ENCODE results near the gene APBB2. TPM values are rescaled to one million over a fixed set of nuclear protein-coding genes. Genes with fewer than 3 reads are reported as not detected.

The APBB2 gene
- total RNA-seq, 1 experiment from 2014 or later: 80.7 TPM

- TF ChIP-seq CTCF (IDR thresholded peaks at IDR 0.05; ENCODE audit: insufficient read depth in 1 of 2, low read depth in 1 of 2, low read length in 1 of 2, severe bottlenecking in 1 of 2, unreplicated experiment in 1 of 2): no peak
- CTCF ChIA-PET: no interaction called here
- no peaks in the 10 kb centered on the region; the same call in 1 of the 2 replicates for H3K36me3 ChIP-seq (ENCODE audit: control insufficient read depth, insufficient read depth, low read length)
- POLR2A ChIA-PET: no interaction called here
- intact Hi-C loops (cut with micrococcal nuclease; ENCODE audit: unreplicated experiment): loop anchor here (5.0 to 10.0 kb wide), 2 partner anchors 133 to 465 kb away; partner anchors contain the start of gene NSUN7
- peaks cover 5% of the 10 kb centered on the region for H3K9me3 Mint-ChIP-seq (ENCODE audit: unreplicated experiment)
- no peak overlapping the region for H3K27ac Mint-ChIP-seq (ENCODE audit: unreplicated experiment)
- no peak overlapping the region for H3K4me3 ChIP-seq (ENCODE audit: low read depth, low read length)
- BruUV-seq (replicated peaks): no TSS peak
- no peak for DNase-seq
- no peak overlapping the region for H3K4me3 Mint-ChIP-seq (ENCODE audit: unreplicated experiment)
- no peaks in the 10 kb centered on the region for H3K9me3 ChIP-seq
- no peaks in the 10 kb centered on the region for H3K27me3 ChIP-seq (replicated peaks; ENCODE audit: control insufficient read depth, insufficient read depth, low read length)
- no peaks in the 10 kb centered on the region for H3K27me3 Mint-ChIP-seq (ENCODE audit: insufficient read depth, unreplicated experiment)
- H3K4me1 Mint-ChIP-seq (ENCODE audit: low read depth, unreplicated experiment): peaks cover 33% of the 10 kb centered on the region
- peaks cover 31% of the 10 kb centered on the region for H3K36me3 Mint-ChIP-seq (ENCODE audit: insufficient read depth, unreplicated experiment)
- peaks cover 40% of the 10 kb centered on the region for H3K4me1 ChIP-seq
These were observed 4.4 kb downstream of the APBB2 start for GRCh38 chr4:41209901-41210300.

GRCh38 chr4:41209187-41209586 is 5.2 kb downstream of the APBB2 start:
- Mint-ChIP-seq H3K9me3 (ENCODE audit: unreplicated experiment) (peaks cover 5% of the 10 kb centered on the region), H3K4me3 (ENCODE audit: unreplicated experiment) (peak overlapping the region; percentile 13), H3K4me1 (ENCODE audit: low read depth, unreplicated experiment) (peaks cover 40% of the 10 kb centered on the region), H3K36me3 (ENCODE audit: insufficient read depth, unreplicated experiment) (peaks cover 26% of the 10 kb centered on the region), H3K27me3 (ENCODE audit: insufficient read depth, unreplicated experiment) (no peaks in the 10 kb centered on the region), H3K27ac (ENCODE audit: unreplicated experiment) (peak overlapping the region; percentile 56)
- Histone ChIP-seq H3K4me1 (peaks cover 44% of the 10 kb centered on the region), H3K27me3 (replicated peaks; ENCODE audit: control insufficient read depth, insufficient read depth, low read length) (no peaks in the 10 kb centered on the region), H3K4me3 (ENCODE audit: low read depth, low read length) (no peak overlapping the region), H3K36me3 (ENCODE audit: control insufficient read depth, insufficient read depth, low read length) (no peaks in the 10 kb centered on the region; the same call in 1 of the 2 replicates), H3K9me3 (no peaks in the 10 kb centered on the region)
- no peak for TF ChIP-seq CTCF (IDR thresholded peaks at IDR 0.05; ENCODE audit: insufficient read depth in 1 of 2, low read depth in 1 of 2, low read length in 1 of 2, severe bottlenecking in 1 of 2, unreplicated experiment in 1 of 2)
- intact Hi-C loops (cut with micrococcal nuclease; ENCODE audit: unreplicated experiment): no loop called here
- DNase-seq: no peak
- ChIA-PET POLR2A (no interaction called here), CTCF (no interaction called here)
- no TSS peak for BruUV-seq (replicated peaks)

GRCh38 chr4:41207291-41207831 is 7.0 kb downstream of the APBB2 start:
- H3K27me3 ChIP-seq (replicated peaks; ENCODE audit: control insufficient read depth, insufficient read depth, low read length): no peaks in the 10 kb centered on the region
- Mint-ChIP-seq H3K36me3 (ENCODE audit: insufficient read depth, unreplicated experiment) (peaks cover 23% of the 10 kb centered on the region), H3K4me3 (ENCODE audit: unreplicated experiment) (no peak overlapping the region), H3K27me3 (ENCODE audit: insufficient read depth, unreplicated experiment) (no peaks in the 10 kb centered on the region), H3K27ac (ENCODE audit: unreplicated experiment) (no peak overlapping the region), H3K4me1 (ENCODE audit: low read depth, unreplicated experiment) (peaks cover 58% of the 10 kb centered on the region), H3K9me3 (ENCODE audit: unreplicated experiment) (peaks cover 5% of the 10 kb centered on the region)
- no peak for DNase-seq
- POLR2A ChIA-PET: no interaction called here
- intact Hi-C loops (cut with micrococcal nuclease; ENCODE audit: unreplicated experiment): no loop called here
- no TSS peak for BruUV-seq (replicated peaks)
- no peak overlapping the region for H3K4me3 ChIP-seq (ENCODE audit: low read depth, low read length)
- no peaks in the 10 kb centered on the region for H3K9me3 ChIP-seq
- no peaks in the 10 kb centered on the region; the same call in 1 of the 2 replicates for H3K36me3 ChIP-seq (ENCODE audit: control insufficient read depth, insufficient read depth, low read length)
- no peak for TF ChIP-seq CTCF (IDR thresholded peaks at IDR 0.05; ENCODE audit: insufficient read depth in 1 of 2, low read depth in 1 of 2, low read length in 1 of 2, severe bottlenecking in 1 of 2, unreplicated experiment in 1 of 2)
- CTCF ChIA-PET: no interaction called here
- peaks cover 50% of the 10 kb centered on the region for H3K4me1 ChIP-seq

Measured in Caco-2 (cell line).